Ovary (tissue), 3 donors: ENCODE results near the gene COPS6.

Source experiments
- EP300 ChIP-seq: sonication (generic); formaldehyde crosslinking; IDR thresholded peaks from one replicate; pipeline ENCODE4 v1.6.1; 2017; ENCODE audit warnings: antibody characterized with exemption
- POLR2A ChIP-seq: fragments of 450-650 bp; IDR thresholded peaks from one replicate; pipeline ENCODE4 v1.6.1; 2017; ENCODE audit warnings: antibody characterized with exemption, mild to moderate bottlenecking, moderate library complexity
- TF ChIP-seq, protein P1 (sequence below), 3 donors: fragments of 450-650 bp in 2 of 3; fragments of 200-600 bp in 1 of 3; IDR thresholded peaks; one replicate each; pipeline versions ENCODE4 v1.5.1 to v1.8.0; 2016 to 2022; ENCODE audit warnings: antibody characterized with exemption in 3 of 3, mild to moderate bottlenecking in 1 of 3
- donor health status: DM: no; HTN: no; CAD: no.

- TF ChIP-seq POLR2A (no peak), EP300 (no peak)
- TF ChIP-seq, protein P1, sequence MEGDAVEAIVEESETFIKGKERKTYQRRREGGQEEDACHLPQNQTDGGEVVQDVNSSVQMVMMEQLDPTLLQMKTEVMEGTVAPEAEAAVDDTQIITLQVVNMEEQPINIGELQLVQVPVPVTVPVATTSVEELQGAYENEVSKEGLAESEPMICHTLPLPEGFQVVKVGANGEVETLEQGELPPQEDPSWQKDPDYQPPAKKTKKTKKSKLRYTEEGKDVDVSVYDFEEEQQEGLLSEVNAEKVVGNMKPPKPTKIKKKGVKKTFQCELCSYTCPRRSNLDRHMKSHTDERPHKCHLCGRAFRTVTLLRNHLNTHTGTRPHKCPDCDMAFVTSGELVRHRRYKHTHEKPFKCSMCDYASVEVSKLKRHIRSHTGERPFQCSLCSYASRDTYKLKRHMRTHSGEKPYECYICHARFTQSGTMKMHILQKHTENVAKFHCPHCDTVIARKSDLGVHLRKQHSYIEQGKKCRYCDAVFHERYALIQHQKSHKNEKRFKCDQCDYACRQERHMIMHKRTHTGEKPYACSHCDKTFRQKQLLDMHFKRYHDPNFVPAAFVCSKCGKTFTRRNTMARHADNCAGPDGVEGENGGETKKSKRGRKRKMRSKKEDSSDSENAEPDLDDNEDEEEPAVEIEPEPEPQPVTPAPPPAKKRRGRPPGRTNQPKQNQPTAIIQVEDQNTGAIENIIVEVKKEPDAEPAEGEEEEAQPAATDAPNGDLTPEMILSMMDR (IDR thresholded peaks at IDR 0.05), result no peak
Observed at GRCh38 chr7:100069991-100070390, 18.8 kb upstream of the COPS6 start.
